ENCODE data around the gene OR51B4.

OR51B4 gene

GRCh38 chr11:5282628-5283027 lies 19.1 kb downstream of the OR51B4 start:
- Histone ChIP-seq H3K4me1 (ENCODE audit: control insufficient read depth in 1 of 2, insufficient read depth in 2 of 2, low read length in 2 of 2) (no peaks in the 10 kb centered on the region), H3K36me3 (ENCODE audit: control insufficient read depth in 1 of 2, insufficient read depth in 2 of 2, low read length in 2 of 2) (no peaks in the 10 kb centered on the region), H3K27ac (ENCODE audit: low read length) (no peak overlapping the region), H3K9me3 (ENCODE audit: control insufficient read depth in 1 of 2, low read length in 2 of 2) (no peaks in the 10 kb centered on the region), H3K27me3 (ENCODE audit: low read depth, low read length) (no peaks in the 10 kb centered on the region), H3K4me3 (ENCODE audit: low read depth in 1 of 2, low read length in 2 of 2) (no peak overlapping the region)

- Histone ChIP-seq H3K27me3 (ENCODE audit: low read depth, low read length) (no peaks in the 10 kb centered on the region), H3K36me3 (ENCODE audit: control insufficient read depth in 1 of 2, insufficient read depth in 2 of 2, low read length in 2 of 2) (no peaks in the 10 kb centered on the region), H3K9me3 (ENCODE audit: control insufficient read depth in 1 of 2, low read length in 2 of 2) (no peaks in the 10 kb centered on the region), H3K27ac (ENCODE audit: low read length) (no peak overlapping the region), H3K4me1 (ENCODE audit: control insufficient read depth in 1 of 2, insufficient read depth in 2 of 2, low read length in 2 of 2) (no peaks in the 10 kb centered on the region), H3K4me3 (ENCODE audit: low read depth in 1 of 2, low read length in 2 of 2) (no peak overlapping the region)
These were observed 20.1 kb downstream of the OR51B4 start for GRCh38 chr11:5281596-5281995.

GRCh38 chr11:5280582-5281102 lies 21.1 kb downstream of the OR51B4 start:
- Histone ChIP-seq H3K9me3 (ENCODE audit: control insufficient read depth in 1 of 2, low read length in 2 of 2) (no peaks in the 10 kb centered on the region), H3K4me1 (ENCODE audit: control insufficient read depth in 1 of 2, insufficient read depth in 2 of 2, low read length in 2 of 2) (no peaks in the 10 kb centered on the region), H3K4me3 (ENCODE audit: low read depth in 1 of 2, low read length in 2 of 2) (no peak overlapping the region), H3K27ac (ENCODE audit: low read length) (no peak overlapping the region), H3K27me3 (ENCODE audit: low read depth, low read length) (no peaks in the 10 kb centered on the region), H3K36me3 (ENCODE audit: control insufficient read depth in 1 of 2, insufficient read depth in 2 of 2, low read length in 2 of 2) (no peaks in the 10 kb centered on the region)

- Histone ChIP-seq H3K4me1 (ENCODE audit: control insufficient read depth in 1 of 2, insufficient read depth in 2 of 2, low read length in 2 of 2) (no peaks in the 10 kb centered on the region), H3K27ac (ENCODE audit: low read length) (no peak overlapping the region), H3K27me3 (ENCODE audit: low read depth, low read length) (no peaks in the 10 kb centered on the region), H3K4me3 (ENCODE audit: low read depth in 1 of 2, low read length in 2 of 2) (no peak overlapping the region), H3K9me3 (ENCODE audit: control insufficient read depth in 1 of 2, low read length in 2 of 2) (no peaks in the 10 kb centered on the region), H3K36me3 (ENCODE audit: control insufficient read depth in 1 of 2, insufficient read depth in 2 of 2, low read length in 2 of 2) (no peaks in the 10 kb centered on the region)
These were observed 22.2 kb downstream of the OR51B4 start for GRCh38 chr11:5279471-5280090.

- no peak overlapping the region for H3K4me3 ChIP-seq (ENCODE audit: low read depth in 1 of 2, low read length in 2 of 2)
- no peak overlapping the region for H3K27ac ChIP-seq (ENCODE audit: low read length)
- no peaks in the 10 kb centered on the region for H3K9me3 ChIP-seq (ENCODE audit: control insufficient read depth in 1 of 2, low read length in 2 of 2)
- H3K27me3 ChIP-seq (ENCODE audit: low read depth, low read length): no peaks in the 10 kb centered on the region
- no peaks in the 10 kb centered on the region for H3K4me1 ChIP-seq (ENCODE audit: control insufficient read depth in 1 of 2, insufficient read depth in 2 of 2, low read length in 2 of 2)
- no peaks in the 10 kb centered on the region for H3K36me3 ChIP-seq (ENCODE audit: control insufficient read depth in 1 of 2, insufficient read depth in 2 of 2, low read length in 2 of 2)
These were observed 23.9 kb downstream of the OR51B4 start for GRCh38 chr11:5277807-5278382.

- no peak overlapping the region for H3K27ac ChIP-seq (ENCODE audit: low read length)
- H3K27me3 ChIP-seq (ENCODE audit: low read depth, low read length): no peaks in the 10 kb centered on the region
- no peak overlapping the region for H3K4me3 ChIP-seq (ENCODE audit: low read depth in 1 of 2, low read length in 2 of 2)
- H3K9me3 ChIP-seq (ENCODE audit: control insufficient read depth in 1 of 2, low read length in 2 of 2): no peaks in the 10 kb centered on the region
- H3K36me3 ChIP-seq (ENCODE audit: control insufficient read depth in 1 of 2, insufficient read depth in 2 of 2, low read length in 2 of 2): no peaks in the 10 kb centered on the region
- H3K4me1 ChIP-seq (ENCODE audit: control insufficient read depth in 1 of 2, insufficient read depth in 2 of 2, low read length in 2 of 2): no peaks in the 10 kb centered on the region
These were observed 25.0 kb downstream of the OR51B4 start for GRCh38 chr11:5276697-5277096.

- H3K27me3 ChIP-seq (ENCODE audit: low read depth, low read length): no peaks in the 10 kb centered on the region
- H3K9me3 ChIP-seq (ENCODE audit: control insufficient read depth in 1 of 2, low read length in 2 of 2): no peaks in the 10 kb centered on the region
- H3K27ac ChIP-seq (ENCODE audit: low read length): no peak overlapping the region
- H3K36me3 ChIP-seq (ENCODE audit: control insufficient read depth in 1 of 2, insufficient read depth in 2 of 2, low read length in 2 of 2): no peaks in the 10 kb centered on the region
- H3K4me3 ChIP-seq (ENCODE audit: low read depth in 1 of 2, low read length in 2 of 2): no peak overlapping the region
- no peaks in the 10 kb centered on the region for H3K4me1 ChIP-seq (ENCODE audit: control insufficient read depth in 1 of 2, insufficient read depth in 2 of 2, low read length in 2 of 2)
These were observed 26.2 kb downstream of the OR51B4 start for GRCh38 chr11:5275369-5276110.

- H3K4me1 ChIP-seq (ENCODE audit: control insufficient read depth in 1 of 2, insufficient read depth in 2 of 2, low read length in 2 of 2): no peaks in the 10 kb centered on the region
These were observed 27.4 kb downstream of the OR51B4 start for GRCh38 chr11:5274395-5274794.

GRCh38 chr11:5272395-5273017 lies 29.2 kb downstream of the OR51B4 start:
- Histone ChIP-seq H3K4me3 (ENCODE audit: low read depth in 1 of 2, low read length in 2 of 2) (no peak overlapping the region), H3K9me3 (ENCODE audit: control insufficient read depth in 1 of 2, low read length in 2 of 2) (no peaks in the 10 kb centered on the region), H3K27me3 (ENCODE audit: low read depth, low read length) (no peaks in the 10 kb centered on the region), H3K36me3 (ENCODE audit: control insufficient read depth in 1 of 2, insufficient read depth in 2 of 2, low read length in 2 of 2) (no peaks in the 10 kb centered on the region), H3K4me1 (ENCODE audit: control insufficient read depth in 1 of 2, insufficient read depth in 2 of 2, low read length in 2 of 2) (no peaks in the 10 kb centered on the region), H3K27ac (ENCODE audit: low read length) (no peak overlapping the region)

More at GRCh38 chr11:5274395-5274794, 27.4 kb downstream of the OR51B4 start:
- H3K27ac ChIP-seq (ENCODE audit: low read length): no peak overlapping the region
- no peaks in the 10 kb centered on the region for H3K27me3 ChIP-seq (ENCODE audit: low read depth, low read length)
- no peaks in the 10 kb centered on the region for H3K9me3 ChIP-seq (ENCODE audit: control insufficient read depth in 1 of 2, low read length in 2 of 2)
- H3K4me3 ChIP-seq (ENCODE audit: low read depth in 1 of 2, low read length in 2 of 2): no peak overlapping the region
- H3K36me3 ChIP-seq (ENCODE audit: control insufficient read depth in 1 of 2, insufficient read depth in 2 of 2, low read length in 2 of 2): no peaks in the 10 kb centered on the region

- H3K36me3 ChIP-seq (ENCODE audit: control insufficient read depth in 1 of 2, insufficient read depth in 2 of 2, low read length in 2 of 2): no peaks in the 10 kb centered on the region
- no peaks in the 10 kb centered on the region for H3K4me1 ChIP-seq (ENCODE audit: control insufficient read depth in 1 of 2, insufficient read depth in 2 of 2, low read length in 2 of 2)
These were observed 32.0 kb downstream of the OR51B4 start, which contains the start of gene HBE1 for GRCh38 chr11:5269715-5270147. TSS of gene HBE1 (minus strand) at chr11:5269945. CDS start at chr11:5269890, 55 bp downstream.

GRCh38 chr11:5267033-5267563 lies 34.6 kb downstream of the OR51B4 start:
- Histone ChIP-seq H3K27me3 (ENCODE audit: low read depth, low read length) (no peaks in the 10 kb centered on the region), H3K36me3 (ENCODE audit: control insufficient read depth in 1 of 2, insufficient read depth in 2 of 2, low read length in 2 of 2) (no peaks in the 10 kb centered on the region), H3K4me1 (ENCODE audit: control insufficient read depth in 1 of 2, insufficient read depth in 2 of 2, low read length in 2 of 2) (no peaks in the 10 kb centered on the region), H3K9me3 (ENCODE audit: control insufficient read depth in 1 of 2, low read length in 2 of 2) (no peaks in the 10 kb centered on the region), H3K27ac (ENCODE audit: low read length) (no peak overlapping the region), H3K4me3 (ENCODE audit: low read depth in 1 of 2, low read length in 2 of 2) (no peak overlapping the region)

More at GRCh38 chr11:5269715-5270147, 32.0 kb downstream of the OR51B4 start, which contains the start of gene HBE1:
- H3K9me3 ChIP-seq (ENCODE audit: control insufficient read depth in 1 of 2, low read length in 2 of 2): no peaks in the 10 kb centered on the region
- no peak within 1 kb of the TSS for H3K27ac ChIP-seq (ENCODE audit: low read length)
- H3K27me3 ChIP-seq (ENCODE audit: low read depth, low read length): no peaks in the 10 kb centered on the region
- H3K4me3 ChIP-seq (ENCODE audit: low read depth in 1 of 2, low read length in 2 of 2): no peak within 1 kb of the TSS

All from muscle layer of duodenum (tissue), 2 donors.